GM12878 (cell line): Measurements from ENCODE around the gene DENND1B. TPM values are rescaled to one million over a fixed set of nuclear protein-coding genes. Genes with fewer than 3 reads are reported as not detected.

Experiments
- ATAC-seq: fragments of 200-7000 bp; cut with Tn5 transposase; 3 replicates; pipeline ENCODE4 v1.9.1; 2020; ENCODE audit warnings: mild to moderate bottlenecking, moderate library complexity
- BruUV-seq: library from RNA; stranded (reverse); fragments of 400-500 nt; replicated peaks from 2 replicates; lab custom pipeline; 2021; lab: Mats Ljungman, UMichigan
- CTCF ChIA-PET: fragments of 300-600 bp; sonication (Branson Sonifier 250); formaldehyde crosslinking; extraction: SDS; loops from one replicate; lab custom pipeline; 2021; ENCODE audit warnings: inconsistent platforms; lab: Yijun Ruan, JAX
- POLR2A ChIA-PET: fragments of 350-600 bp; formaldehyde crosslinking; extraction: SDS; loops from one replicate; lab custom pipeline; 2021; ENCODE audit warnings: inconsistent platforms; lab: Charles Lee
- RAD21 ChIA-PET: fragments of 300-600 bp; sonication (Branson Sonifier 250); formaldehyde crosslinking; loops from one replicate; lab custom pipeline; 2023; ENCODE audit warnings: antibody characterized with exemption; ENCODE audit not compliant: unreplicated experiment; lab: Charles Lee
- SMC1A ChIA-PET: fragments of 300-600 bp; sonication (Branson Sonifier 250); formaldehyde crosslinking; loops from one replicate; lab custom pipeline; 2023; ENCODE audit not compliant: unreplicated experiment, uncharacterized antibody; lab: Charles Lee
- DNase-seq: peaks from one replicate; pipeline ENCODE4 v3.0.0-alpha.2; 2011; ENCODE audit warnings: low read depth, low spot score
- FAIRE-seq: peaks from 3 replicates; lab custom pipeline; 2011; peaks lifted over from hg19 to GRCh38; lab: Jason Lieb, UNC
- H2AFZ ChIP-seq: 2 replicates; pipeline ENCODE4 v1.6.0; 2011; ENCODE audit warnings: low read depth, low read length, control low read depth; ENCODE audit not compliant: control insufficient read depth
- H3K27ac ChIP-seq: 2 replicates; pipeline ENCODE4 v1.5.1; 2011; ENCODE audit warnings: control low read depth; ENCODE audit not compliant: control insufficient read depth, insufficient read depth
- H3K27me3 ChIP-seq, 2 experiments: replicated peaks in 1 of 2; 2 replicates each; pipeline versions ENCODE4 v1.6.0 to v1.6.1; 2011; ENCODE audit warnings: low read length in 1 of 2; ENCODE audit not compliant: control insufficient read depth in 2 of 2, insufficient read depth in 2 of 2
- H3K36me3 ChIP-seq, 2 experiments: 2 replicates each; pipeline ENCODE4 v1.5.1; 2011; ENCODE audit warnings: low read length in 1 of 2; ENCODE audit not compliant: control insufficient read depth in 2 of 2, insufficient read depth in 2 of 2
- H3K4me1 ChIP-seq: 2 replicates; pipeline ENCODE4 v1.6.1; 2011; ENCODE audit warnings: mild to moderate bottlenecking, low read length, moderate library complexity, mixed read lengths; ENCODE audit not compliant: control insufficient read depth, insufficient read depth
- H3K4me2 ChIP-seq: 2 replicates; pipeline ENCODE4 v1.6.0; 2011; ENCODE audit warnings: control low read depth; ENCODE audit not compliant: control insufficient read depth, insufficient read depth
- H3K4me3 ChIP-seq: fragments of 200-600 bp; sonication (generic); 2 replicates; pipeline ENCODE4 v1.5.1; 2016
- H3K79me2 ChIP-seq: 2 replicates; pipeline ENCODE4 v1.6.0; 2011; ENCODE audit warnings: low read length; ENCODE audit not compliant: control insufficient read depth, insufficient read depth
- H3K9ac ChIP-seq: 2 replicates; pipeline ENCODE4 v1.8.0; 2011; ENCODE audit warnings: low read length, control low read depth, mixed read lengths; ENCODE audit not compliant: control insufficient read depth, insufficient read depth
- H3K9me3 ChIP-seq: replicated peaks from 3 replicates; pipeline ENCODE4 v1.5.1; 2011; ENCODE audit warnings: mild to moderate bottlenecking, low read length; ENCODE audit not compliant: control insufficient read depth, insufficient read depth
- H4K20me1 ChIP-seq: 2 replicates; pipeline ENCODE4 v1.6.0; 2011; ENCODE audit not compliant: control insufficient read depth, insufficient read depth
- CHD2 ChIP-seq: IDR thresholded peaks from 2 replicates; pipeline ENCODE4 v1.6.1; 2011; ENCODE audit warnings: low read depth, low read length, improper control_type of control experiment, borderline replicate concordance
- CREB1 ChIP-seq: IDR thresholded peaks from 2 replicates; pipeline ENCODE4 v1.6.1; 2012; ENCODE audit warnings: low read depth, mild to moderate bottlenecking, inconsistent platforms
- KAT2A ChIP-seq: conservative IDR thresholded peaks from 2 replicates; pipeline ENCODE4 v1.6.1; 2011; ENCODE audit warnings: low read depth, low read length; ENCODE audit not compliant: control insufficient read depth
- MEF2A ChIP-seq: IDR thresholded peaks from 2 replicates; pipeline ENCODE4 v1.6.1; 2011; ENCODE audit warnings: low read depth, mild to moderate bottlenecking, low read length, moderate library complexity; ENCODE audit not compliant: insufficient read depth
- MYB ChIP-seq: fragments of 150-350 bp; IDR thresholded peaks from 2 replicates; pipeline ENCODE4 v1.6.1; 2014; ENCODE audit warnings: mild to moderate bottlenecking, low read depth, low read length, borderline replicate concordance
- PBX3 ChIP-seq: IDR thresholded peaks from 2 replicates; pipeline ENCODE4 v1.6.1; 2011; ENCODE audit warnings: mild to moderate bottlenecking, low read depth, low read length, moderate library complexity; ENCODE audit not compliant: insufficient replicate concordance
- SRF ChIP-seq, 2 experiments: IDR thresholded peaks; 2 replicates each; pipeline ENCODE4 v1.6.1; 2011; ENCODE audit warnings: low read depth in 2 of 2, low read length in 2 of 2, mild to moderate bottlenecking in 1 of 2, moderate library complexity in 1 of 2
- TAF1 ChIP-seq: IDR thresholded peaks from 2 replicates; pipeline ENCODE4 v1.6.1; 2011; ENCODE audit warnings: mild to moderate bottlenecking, low read depth, low read length, borderline replicate concordance
- TARDBP ChIP-seq: IDR thresholded peaks from 2 replicates; pipeline ENCODE4 v1.6.1; 2016; ENCODE audit warnings: borderline replicate concordance
- WGBS: methylation state at CpG from one replicate; pipeline ENCODE4 v1.1.6; 2016; ENCODE audit warnings: low lambda C conversion rate; ENCODE audit not compliant: insufficient replicate concordance, insufficient coverage; ENCODE audit errors: missing lambda C conversion rate; 5-methylcytosine and 5-hydroxymethylcytosine counted together
- in situ Hi-C: fragments of 300-500 bp; cut with MboI; formaldehyde crosslinking; loops from 9 replicates; pipeline ENCODE4 v1.14.3; 2018; ENCODE audit warnings: mixed read lengths
- intact Hi-C: fragments of 100-400 bp; cut with micrococcal nuclease; formaldehyde crosslinking; loops from one replicate; pipeline ENCODE4 v1.14.2; 2022; ENCODE audit not compliant: unreplicated experiment
- polyA plus RNA-seq, 11 experiments: library from polyadenylated mRNA; depleted of rRNA in 4 of 11; unstranded in 6 of 11; stranded (reverse) in 5 of 11; fragments of >200 nt; fragmentation: Nextera tagmentation in 4 of 11; fragmentation: Illumina TruSeq in 1 of 11; extraction: Ambion mirVana in 4 of 11; extraction: Trizol in 1 of 11; gene quantifications; 1 replicate in 1 of 11; 2 replicates in 10 of 11; pipeline versions ENCODE4 v1.2.1 to v1.2.3, GENCODE V29; 2011 to 2016; ENCODE audit warnings: inconsistent platforms in 2 of 11, missing spikeins in 2 of 11, low read depth in 1 of 11
- total RNA-seq, 4 experiments: library from RNA; depleted of rRNA in 3 of 4; stranded (reverse); fragments of >200 nt in 3 of 4; fragmentation: Illumina TruSeq in 1 of 4; extraction: Trizol in 1 of 4; gene quantifications; 2 replicates each; pipeline versions ENCODE4 v1.2.1 to v1.2.3, GENCODE V29; 2013 to 2021
- TF ChIP-seq, protein P1 (sequence below): fragments of 450-650 bp; formaldehyde crosslinking; IDR thresholded peaks from 2 replicates; pipeline ENCODE4 v1.5.0; 2022; ENCODE audit warnings: mild to moderate bottlenecking, missing genetic modification characterization
- TF ChIP-seq, protein P2 (sequence below): IDR thresholded peaks from 2 replicates; pipeline ENCODE4 v1.6.1; 2012; ENCODE audit warnings: mild to moderate bottlenecking, low read depth, low read length
- TF ChIP-seq, protein P3 (sequence below): fragments of 450-650 bp; IDR thresholded peaks from 2 replicates; pipeline ENCODE4 v1.6.1; 2017; ENCODE audit warnings: mild to moderate bottlenecking, moderate library complexity

Gene DENND1B
- total and polyA plus RNA-seq, 10 of the 15 experiments (the other 5 are each of a cell fraction or from before 2014, with no cell fraction given): 1.7 to 10.7 (median 8.0) TPM

- CTCF ChIA-PET: no interaction called here
- SMC1A ChIA-PET: no interaction called here
- Histone ChIP-seq H4K20me1 (no peaks in the 10 kb centered on the region), H3K27ac (no peak overlapping the region), H3K79me2 (no peaks in the 10 kb centered on the region), H3K9ac (no peak overlapping the region), H3K4me2 (no peak overlapping the region), H3K4me1 (no peaks in the 10 kb centered on the region), H3K36me3 (no peaks in the 10 kb centered on the region), H3K4me3 (no peak overlapping the region), H3K27me3 (no peaks in the 10 kb centered on the region), H2AFZ (no peak overlapping the region), H3K9me3 (no peaks in the 10 kb centered on the region)
- 88% methylated on average over 1 of the region's 1 CpG for WGBS
- no peak for DNase-seq
- TF ChIP-seq, protein P1, sequence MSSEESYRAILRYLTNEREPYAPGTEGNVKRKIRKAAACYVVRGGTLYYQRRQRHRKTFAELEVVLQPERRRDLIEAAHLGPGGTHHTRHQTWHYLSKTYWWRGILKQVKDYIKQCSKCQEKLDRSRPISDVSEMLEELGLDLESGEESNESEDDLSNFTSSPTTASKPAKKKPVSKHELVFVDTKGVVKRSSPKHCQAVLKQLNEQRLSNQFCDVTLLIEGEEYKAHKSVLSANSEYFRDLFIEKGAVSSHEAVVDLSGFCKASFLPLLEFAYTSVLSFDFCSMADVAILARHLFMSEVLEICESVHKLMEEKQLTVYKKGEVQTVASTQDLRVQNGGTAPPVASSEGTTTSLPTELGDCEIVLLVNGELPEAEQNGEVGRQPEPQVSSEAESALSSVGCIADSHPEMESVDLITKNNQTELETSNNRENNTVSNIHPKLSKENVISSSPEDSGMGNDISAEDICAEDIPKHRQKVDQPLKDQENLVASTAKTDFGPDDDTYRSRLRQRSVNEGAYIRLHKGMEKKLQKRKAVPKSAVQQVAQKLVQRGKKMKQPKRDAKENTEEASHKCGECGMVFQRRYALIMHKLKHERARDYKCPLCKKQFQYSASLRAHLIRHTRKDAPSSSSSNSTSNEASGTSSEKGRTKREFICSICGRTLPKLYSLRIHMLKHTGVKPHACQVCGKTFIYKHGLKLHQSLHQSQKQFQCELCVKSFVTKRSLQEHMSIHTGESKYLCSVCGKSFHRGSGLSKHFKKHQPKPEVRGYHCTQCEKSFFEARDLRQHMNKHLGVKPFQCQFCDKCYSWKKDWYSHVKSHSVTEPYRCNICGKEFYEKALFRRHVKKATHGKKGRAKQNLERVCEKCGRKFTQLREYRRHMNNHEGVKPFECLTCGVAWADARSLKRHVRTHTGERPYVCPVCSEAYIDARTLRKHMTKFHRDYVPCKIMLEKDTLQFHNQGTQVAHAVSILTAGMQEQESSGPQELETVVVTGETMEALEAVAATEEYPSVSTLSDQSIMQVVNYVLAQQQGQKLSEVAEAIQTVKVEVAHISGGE (CRISPR knock-in tag): no peak
- TF ChIP-seq TARDBP: no peak
- TF ChIP-seq, protein P2, sequence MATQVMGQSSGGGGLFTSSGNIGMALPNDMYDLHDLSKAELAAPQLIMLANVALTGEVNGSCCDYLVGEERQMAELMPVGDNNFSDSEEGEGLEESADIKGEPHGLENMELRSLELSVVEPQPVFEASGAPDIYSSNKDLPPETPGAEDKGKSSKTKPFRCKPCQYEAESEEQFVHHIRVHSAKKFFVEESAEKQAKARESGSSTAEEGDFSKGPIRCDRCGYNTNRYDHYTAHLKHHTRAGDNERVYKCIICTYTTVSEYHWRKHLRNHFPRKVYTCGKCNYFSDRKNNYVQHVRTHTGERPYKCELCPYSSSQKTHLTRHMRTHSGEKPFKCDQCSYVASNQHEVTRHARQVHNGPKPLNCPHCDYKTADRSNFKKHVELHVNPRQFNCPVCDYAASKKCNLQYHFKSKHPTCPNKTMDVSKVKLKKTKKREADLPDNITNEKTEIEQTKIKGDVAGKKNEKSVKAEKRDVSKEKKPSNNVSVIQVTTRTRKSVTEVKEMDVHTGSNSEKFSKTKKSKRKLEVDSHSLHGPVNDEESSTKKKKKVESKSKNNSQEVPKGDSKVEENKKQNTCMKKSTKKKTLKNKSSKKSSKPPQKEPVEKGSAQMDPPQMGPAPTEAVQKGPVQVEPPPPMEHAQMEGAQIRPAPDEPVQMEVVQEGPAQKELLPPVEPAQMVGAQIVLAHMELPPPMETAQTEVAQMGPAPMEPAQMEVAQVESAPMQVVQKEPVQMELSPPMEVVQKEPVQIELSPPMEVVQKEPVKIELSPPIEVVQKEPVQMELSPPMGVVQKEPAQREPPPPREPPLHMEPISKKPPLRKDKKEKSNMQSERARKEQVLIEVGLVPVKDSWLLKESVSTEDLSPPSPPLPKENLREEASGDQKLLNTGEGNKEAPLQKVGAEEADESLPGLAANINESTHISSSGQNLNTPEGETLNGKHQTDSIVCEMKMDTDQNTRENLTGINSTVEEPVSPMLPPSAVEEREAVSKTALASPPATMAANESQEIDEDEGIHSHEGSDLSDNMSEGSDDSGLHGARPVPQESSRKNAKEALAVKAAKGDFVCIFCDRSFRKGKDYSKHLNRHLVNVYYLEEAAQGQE: no peak
- no peak for TF ChIP-seq TAF1
- TF ChIP-seq SRF (IDR thresholded peaks at IDR 0.05; ENCODE audit: low read depth in 2 of 2, low read length in 2 of 2): no peak
- no peak for TF ChIP-seq CREB1
- TF ChIP-seq KAT2A: no peak
- TF ChIP-seq PBX3: no peak
- TF ChIP-seq, protein P3, sequence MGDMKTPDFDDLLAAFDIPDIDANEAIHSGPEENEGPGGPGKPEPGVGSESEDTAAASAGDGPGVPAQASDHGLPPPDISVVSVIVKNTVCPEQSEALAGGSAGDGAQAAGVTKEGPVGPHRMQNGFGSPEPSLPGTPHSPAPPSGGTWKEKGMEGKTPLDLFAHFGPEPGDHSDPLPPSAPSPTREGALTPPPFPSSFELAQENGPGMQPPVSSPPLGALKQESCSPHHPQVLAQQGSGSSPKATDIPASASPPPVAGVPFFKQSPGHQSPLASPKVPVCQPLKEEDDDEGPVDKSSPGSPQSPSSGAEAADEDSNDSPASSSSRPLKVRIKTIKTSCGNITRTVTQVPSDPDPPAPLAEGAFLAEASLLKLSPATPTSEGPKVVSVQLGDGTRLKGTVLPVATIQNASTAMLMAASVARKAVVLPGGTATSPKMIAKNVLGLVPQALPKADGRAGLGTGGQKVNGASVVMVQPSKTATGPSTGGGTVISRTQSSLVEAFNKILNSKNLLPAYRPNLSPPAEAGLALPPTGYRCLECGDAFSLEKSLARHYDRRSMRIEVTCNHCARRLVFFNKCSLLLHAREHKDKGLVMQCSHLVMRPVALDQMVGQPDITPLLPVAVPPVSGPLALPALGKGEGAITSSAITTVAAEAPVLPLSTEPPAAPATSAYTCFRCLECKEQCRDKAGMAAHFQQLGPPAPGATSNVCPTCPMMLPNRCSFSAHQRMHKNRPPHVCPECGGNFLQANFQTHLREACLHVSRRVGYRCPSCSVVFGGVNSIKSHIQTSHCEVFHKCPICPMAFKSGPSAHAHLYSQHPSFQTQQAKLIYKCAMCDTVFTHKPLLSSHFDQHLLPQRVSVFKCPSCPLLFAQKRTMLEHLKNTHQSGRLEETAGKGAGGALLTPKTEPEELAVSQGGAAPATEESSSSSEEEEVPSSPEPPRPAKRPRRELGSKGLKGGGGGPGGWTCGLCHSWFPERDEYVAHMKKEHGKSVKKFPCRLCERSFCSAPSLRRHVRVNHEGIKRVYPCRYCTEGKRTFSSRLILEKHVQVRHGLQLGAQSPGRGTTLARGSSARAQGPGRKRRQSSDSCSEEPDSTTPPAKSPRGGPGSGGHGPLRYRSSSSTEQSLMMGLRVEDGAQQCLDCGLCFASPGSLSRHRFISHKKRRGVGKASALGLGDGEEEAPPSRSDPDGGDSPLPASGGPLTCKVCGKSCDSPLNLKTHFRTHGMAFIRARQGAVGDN: no peak
- no peak for TF ChIP-seq MEF2A
- TF ChIP-seq MYB: no peak
- no peak for TF ChIP-seq CHD2
- RAD21 ChIA-PET: no interaction called here
- intact Hi-C loops (no loop called here), in situ Hi-C loops (no loop called here)
- no peak for ATAC-seq
- no TSS peak for BruUV-seq
- no peak for FAIRE-seq
- POLR2A ChIA-PET: no interaction called here
Observed at GRCh38 chr1:197664391-197664790, 110.9 kb downstream of the DENND1B start.
